ENCODE data around the gene FXYD2. TPM values are rescaled to one million over a fixed set of nuclear protein-coding genes. Genes with fewer than 3 reads are reported as not detected.

Gene FXYD2
- total RNA-seq, 1 donor from 2014 or later = not detected

DNA sequence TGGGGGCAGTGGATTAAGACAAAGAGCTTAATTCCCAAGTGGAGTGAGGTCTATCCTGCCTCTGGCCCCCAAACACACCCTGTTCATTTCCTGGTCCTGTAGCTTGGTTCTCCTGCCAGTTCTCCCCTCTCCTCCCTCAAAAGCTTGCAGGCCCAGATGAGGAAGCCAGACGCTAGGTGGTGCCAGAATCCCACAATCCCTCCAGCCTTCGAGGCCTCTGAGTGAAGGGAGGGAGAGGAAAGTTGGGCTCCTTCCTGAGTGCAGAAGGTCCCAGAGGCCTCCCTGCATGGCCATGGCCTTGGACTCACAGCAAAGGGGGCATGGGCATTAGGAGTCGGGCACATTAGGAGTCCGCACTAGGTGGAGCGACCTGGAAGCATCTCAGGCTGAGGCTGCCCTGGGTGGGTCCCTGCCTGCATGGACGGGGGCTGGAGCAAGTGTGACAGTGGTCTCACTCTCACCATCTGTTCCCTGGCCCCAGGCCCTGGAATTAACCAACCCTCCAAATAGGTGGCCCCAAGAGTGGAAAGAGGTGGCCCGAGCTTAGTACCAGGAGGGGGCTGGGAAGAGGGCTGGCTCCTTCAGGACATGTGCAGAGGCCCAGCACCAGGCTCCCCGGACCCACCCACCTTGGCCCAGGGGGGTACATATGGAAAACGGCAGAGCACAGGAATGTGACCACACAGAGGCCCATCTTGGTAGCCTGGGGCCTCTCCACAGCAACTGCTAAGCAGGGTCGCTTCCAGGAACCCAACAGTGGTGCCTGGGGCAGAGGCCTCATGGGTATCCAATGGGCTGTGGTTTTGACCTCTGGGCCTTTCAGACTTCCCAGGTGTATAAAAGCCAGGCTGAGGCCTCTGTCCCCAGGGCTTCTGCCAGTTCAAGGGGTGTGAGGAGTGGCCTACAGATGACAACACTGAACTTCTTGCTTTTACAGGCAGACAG lies 5.2 kb downstream of the FXYD2 start:
- Histone ChIP-seq H3K36me3 (ENCODE audit: control insufficient read depth, insufficient read depth, low read length) (no peaks in the 10 kb centered on the region), H3K4me3 (ENCODE audit: low read depth, low read length) (no peak overlapping the region), H3K27me3 (ENCODE audit: control insufficient read depth, insufficient read depth, low read length) (no peaks in the 10 kb centered on the region)
- DNase-seq (ENCODE audit: low read depth) = peak; percentile 59
- peak; percentile 43 for FAIRE-seq
- TF ChIP-seq, protein P1, sequence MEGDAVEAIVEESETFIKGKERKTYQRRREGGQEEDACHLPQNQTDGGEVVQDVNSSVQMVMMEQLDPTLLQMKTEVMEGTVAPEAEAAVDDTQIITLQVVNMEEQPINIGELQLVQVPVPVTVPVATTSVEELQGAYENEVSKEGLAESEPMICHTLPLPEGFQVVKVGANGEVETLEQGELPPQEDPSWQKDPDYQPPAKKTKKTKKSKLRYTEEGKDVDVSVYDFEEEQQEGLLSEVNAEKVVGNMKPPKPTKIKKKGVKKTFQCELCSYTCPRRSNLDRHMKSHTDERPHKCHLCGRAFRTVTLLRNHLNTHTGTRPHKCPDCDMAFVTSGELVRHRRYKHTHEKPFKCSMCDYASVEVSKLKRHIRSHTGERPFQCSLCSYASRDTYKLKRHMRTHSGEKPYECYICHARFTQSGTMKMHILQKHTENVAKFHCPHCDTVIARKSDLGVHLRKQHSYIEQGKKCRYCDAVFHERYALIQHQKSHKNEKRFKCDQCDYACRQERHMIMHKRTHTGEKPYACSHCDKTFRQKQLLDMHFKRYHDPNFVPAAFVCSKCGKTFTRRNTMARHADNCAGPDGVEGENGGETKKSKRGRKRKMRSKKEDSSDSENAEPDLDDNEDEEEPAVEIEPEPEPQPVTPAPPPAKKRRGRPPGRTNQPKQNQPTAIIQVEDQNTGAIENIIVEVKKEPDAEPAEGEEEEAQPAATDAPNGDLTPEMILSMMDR (IDR thresholded peaks at IDR 0.05; ENCODE audit: insufficient read depth, low read length, severe bottlenecking) = peak; percentile 79

DNA sequence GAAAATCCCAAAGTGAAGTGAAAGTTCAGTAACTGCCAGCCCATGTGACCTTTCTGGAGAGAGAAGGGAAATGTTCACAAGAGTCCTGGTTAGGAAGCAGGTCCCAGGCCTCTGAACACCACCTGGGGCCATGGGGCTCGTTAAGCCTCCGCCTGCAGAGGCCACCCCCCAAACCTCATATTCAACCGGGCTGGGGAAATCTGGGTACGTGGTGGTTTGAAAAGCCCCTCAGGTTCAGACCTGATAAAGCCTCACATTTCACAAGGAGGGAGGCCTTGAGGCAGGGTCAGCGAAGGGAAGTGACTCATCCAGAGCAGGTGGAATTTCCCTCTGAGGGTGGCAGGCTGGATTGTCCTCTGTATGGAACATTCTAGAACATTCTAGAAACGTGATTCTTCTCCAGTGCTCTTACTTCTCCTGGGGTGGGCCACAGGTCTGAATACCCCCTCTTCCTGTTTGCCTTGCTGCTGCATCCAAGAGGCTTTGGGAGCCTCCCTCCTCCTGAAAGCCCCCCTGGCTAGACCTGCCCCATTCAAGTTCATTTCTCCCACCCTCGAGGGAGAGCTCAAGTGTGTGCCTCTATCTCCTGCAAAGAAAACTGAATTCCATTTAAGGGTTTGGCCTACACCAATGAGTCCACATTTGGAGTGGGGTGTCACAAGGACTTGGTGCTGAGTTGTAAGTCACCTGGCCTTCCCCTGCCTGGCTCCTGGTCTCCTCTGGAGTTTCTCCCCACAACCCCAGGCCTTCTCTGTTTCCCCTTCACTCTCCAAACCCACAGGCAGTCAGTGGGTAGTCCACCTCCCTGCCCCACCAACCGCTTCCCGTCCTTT lies 6.3 kb downstream of the FXYD2 start:
- no peaks in the 10 kb centered on the region for H3K27me3 ChIP-seq (ENCODE audit: control insufficient read depth, insufficient read depth, low read length)
- no peak overlapping the region for H3K4me3 ChIP-seq (ENCODE audit: low read depth, low read length)
- DNase-seq (ENCODE audit: low read depth) (peak; percentile 73), FAIRE-seq (no peak)
- no peaks in the 10 kb centered on the region for H3K36me3 ChIP-seq (ENCODE audit: control insufficient read depth, insufficient read depth, low read length)
- TF ChIP-seq, protein P1 (IDR thresholded peaks at IDR 0.05; ENCODE audit: insufficient read depth, low read length, severe bottlenecking) = no peak

DNA sequence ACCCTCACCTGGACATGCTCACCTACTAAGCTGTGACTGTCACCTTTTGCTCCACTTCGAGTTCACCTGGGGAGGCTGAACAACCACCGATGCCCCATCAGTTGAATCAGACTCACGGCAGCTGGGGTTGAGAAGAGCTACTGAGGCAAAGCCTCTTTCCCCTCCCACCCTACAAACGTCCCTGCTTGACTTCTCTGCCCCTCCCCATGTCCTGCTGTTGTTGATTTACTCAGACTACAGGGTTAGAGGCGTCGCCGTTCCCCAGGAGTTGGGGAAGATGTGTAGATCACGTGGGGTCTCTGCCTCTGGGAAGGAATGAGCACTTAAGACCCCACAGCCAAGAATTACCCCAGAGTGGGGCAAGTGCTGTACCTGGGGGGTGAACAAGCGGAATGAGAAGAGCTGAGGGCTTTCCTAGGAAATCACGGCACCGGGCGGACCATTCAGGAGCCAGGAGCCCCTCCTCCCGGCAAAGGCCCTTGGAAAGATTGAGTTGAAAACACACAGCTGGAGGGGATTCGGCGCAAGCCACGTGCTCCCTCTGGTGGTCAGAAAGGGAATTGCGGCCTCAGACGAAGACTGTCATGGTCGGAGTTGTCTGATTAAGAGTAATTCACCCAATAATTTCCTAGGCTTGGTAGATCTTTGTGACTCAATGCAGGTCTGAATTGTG lies 7.0 kb downstream of the FXYD2 start:
- no peak for FAIRE-seq
- DNase-seq (ENCODE audit: low read depth) = peak; percentile 53
- H3K36me3 ChIP-seq (ENCODE audit: control insufficient read depth, insufficient read depth, low read length) = no peaks in the 10 kb centered on the region
- TF ChIP-seq, protein P1 (IDR thresholded peaks at IDR 0.05; ENCODE audit: insufficient read depth, low read length, severe bottlenecking) = peak; percentile 96
- H3K4me3 ChIP-seq (ENCODE audit: low read depth, low read length) = no peak overlapping the region
- H3K27me3 ChIP-seq (ENCODE audit: control insufficient read depth, insufficient read depth, low read length) = no peaks in the 10 kb centered on the region

DNA sequence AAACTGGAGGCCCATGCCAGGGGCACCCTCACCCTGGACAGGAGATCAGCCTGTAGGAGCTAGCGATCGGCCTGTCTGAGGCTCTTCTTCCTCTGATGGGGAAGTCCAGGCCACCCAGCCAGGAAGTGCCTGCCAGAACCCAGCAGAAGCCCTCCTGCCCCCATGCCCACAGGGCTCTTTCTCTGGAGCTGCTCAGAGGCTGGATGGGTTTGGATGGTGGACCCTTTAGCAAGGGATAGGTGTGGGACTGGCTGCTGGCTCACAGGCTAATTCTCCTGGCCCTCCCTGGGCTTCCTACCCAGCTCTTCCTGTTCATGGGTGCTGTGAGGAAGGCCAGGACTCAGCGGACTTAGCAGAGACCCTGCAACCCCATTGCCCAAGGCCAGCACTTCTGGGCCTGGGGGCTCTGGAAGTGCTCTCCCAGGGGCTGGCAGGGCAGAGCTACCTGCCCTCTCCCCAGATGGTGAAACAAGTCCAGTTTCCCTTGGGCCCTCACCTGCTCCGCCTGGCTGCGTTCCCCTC lies 7.6 kb downstream of the FXYD2 start:
- H3K36me3 ChIP-seq (ENCODE audit: control insufficient read depth, insufficient read depth, low read length) = no peaks in the 10 kb centered on the region

More for the DNA sequence above, 7.6 kb downstream of the FXYD2 start:
- DNase-seq (ENCODE audit: low read depth) (no peak), FAIRE-seq (no peak)
- H3K27me3 ChIP-seq (ENCODE audit: control insufficient read depth, insufficient read depth, low read length) = no peaks in the 10 kb centered on the region
- TF ChIP-seq, protein P1 (IDR thresholded peaks at IDR 0.05; ENCODE audit: insufficient read depth, low read length, severe bottlenecking) = no peak
- H3K4me3 ChIP-seq (ENCODE audit: low read depth, low read length) = no peak overlapping the region
